ENCODE measurements around the gene PKIG. TPM values are rescaled to one million over a fixed set of nuclear protein-coding genes. Genes with fewer than 3 reads are reported as not detected.

PKIG gene
- polyA plus RNA-seq, 1 experiment = 186 TPM

- Histone ChIP-seq H3K4me3 (ENCODE audit: low read depth, low read length) (no peak overlapping the region), H3K27me3 (ENCODE audit: control insufficient read depth, insufficient read depth, low read length) (no peaks in the 10 kb centered on the region), H3K36me3 (ENCODE audit: control insufficient read depth, insufficient read depth, low read length) (no peaks in the 10 kb centered on the region)
- no peak for DNase-seq (ENCODE audit: low read depth)
- ChIA-PET CTCF (interaction anchor here (1.1 to 1.2 kb wide), 3 partner anchors 11 to 38 kb away, joined by 3 to 4 read pairs (median 3); no protein-coding TSS in a partner anchor), POLR2A (no interaction called here)
- no peak for TF ChIP-seq CTCF (IDR thresholded peaks at IDR 0.05; ENCODE audit: insufficient read depth, low read depth, low read length)
These were observed 65.7 kb downstream of the PKIG start for GRCh38 chr20:44648068-44648467.

GRCh38 chr20:44648579-44648978 lies 66.2 kb downstream of the PKIG start:
- Histone ChIP-seq H3K36me3 (ENCODE audit: control insufficient read depth, insufficient read depth, low read length) (no peaks in the 10 kb centered on the region), H3K27me3 (ENCODE audit: control insufficient read depth, insufficient read depth, low read length) (peaks cover 1% of the 10 kb centered on the region; the same call in 1 of the 2 replicates), H3K4me3 (ENCODE audit: low read depth, low read length) (no peak overlapping the region)
- TF ChIP-seq CTCF (IDR thresholded peaks at IDR 0.05; ENCODE audit: insufficient read depth, low read depth, low read length) = 0 out of 2 replicates have a peak, but pooled peaks have one; percentile 8
- DNase-seq (ENCODE audit: low read depth) = no peak
- ChIA-PET POLR2A (no interaction called here), CTCF (interaction anchor here (0.9 to 1.2 kb wide), 5 partner anchors 10 to 109 kb away, joined by 3 read pairs; no protein-coding TSS in a partner anchor)

GRCh38 chr20:44649126-44649525 lies 66.7 kb downstream of the PKIG start:
- peaks cover 1% of the 10 kb centered on the region; the same call in 1 of the 2 replicates for H3K27me3 ChIP-seq (ENCODE audit: control insufficient read depth, insufficient read depth, low read length)
- no peak for DNase-seq (ENCODE audit: low read depth)
- ChIA-PET CTCF (interaction anchor here (0.6 to 1.2 kb wide), 6 partner anchors 10 to 109 kb away, joined by 3 read pairs; no protein-coding TSS in a partner anchor), POLR2A (no interaction called here)
- no peak overlapping the region for H3K4me3 ChIP-seq (ENCODE audit: low read depth, low read length)
- no peaks in the 10 kb centered on the region for H3K36me3 ChIP-seq (ENCODE audit: control insufficient read depth, insufficient read depth, low read length)
- TF ChIP-seq CTCF (IDR thresholded peaks at IDR 0.05; ENCODE audit: insufficient read depth, low read depth, low read length) = no peak

GRCh38 chr20:44649976-44650375 lies 67.6 kb downstream of the PKIG start:
- no peak for DNase-seq (ENCODE audit: low read depth)
- ChIA-PET POLR2A (no interaction called here), CTCF (interaction anchor here (0.6 to 1.1 kb wide), 3 partner anchors 24 to 153 kb away, joined by 3 to 6 read pairs (median 3); no protein-coding TSS in a partner anchor)
- no peaks in the 10 kb centered on the region for H3K36me3 ChIP-seq (ENCODE audit: control insufficient read depth, insufficient read depth, low read length)
- no peak overlapping the region for H3K4me3 ChIP-seq (ENCODE audit: low read depth, low read length)
- no peak for TF ChIP-seq CTCF (IDR thresholded peaks at IDR 0.05; ENCODE audit: insufficient read depth, low read depth, low read length)
- peaks cover 3% of the 10 kb centered on the region; the same call in 1 of the 2 replicates for H3K27me3 ChIP-seq (ENCODE audit: control insufficient read depth, insufficient read depth, low read length)

- POLR2A ChIA-PET = no interaction called here
- no peak for TF ChIP-seq CTCF (IDR thresholded peaks at IDR 0.05; ENCODE audit: insufficient read depth, low read depth, low read length)
- no peaks in the 10 kb centered on the region for H3K36me3 ChIP-seq (ENCODE audit: control insufficient read depth, insufficient read depth, low read length)
- DNase-seq (ENCODE audit: low read depth) = no peak
- H3K4me3 ChIP-seq (ENCODE audit: low read depth, low read length) = peak overlapping the region; percentile 58
- peaks cover 10% of the 10 kb centered on the region for H3K27me3 ChIP-seq (ENCODE audit: control insufficient read depth, insufficient read depth, low read length)
- CTCF ChIA-PET = interaction anchor here (1.1 to 2.5 kb wide), 3 partner anchors 9 to 41 kb away, joined by 5 to 8 read pairs (median 6); no protein-coding TSS in a partner anchor
These were observed 68.5 kb downstream of the PKIG start for GRCh38 chr20:44650771-44651433.
